HEK293 (cell line): ENCODE results near the gene CERS3.

Experiments used
- CTCF ChIP-seq: fragments of 450-650 bp; formaldehyde crosslinking; IDR thresholded peaks from 2 replicates; pipeline ENCODE4 v1.5.1; 2016; ENCODE audit warnings: missing biosample characterization, missing genetic modification characterization
- PRDM4 ChIP-seq: fragments of 450-650 bp; formaldehyde crosslinking; IDR thresholded peaks from 2 replicates; pipeline ENCODE4 v1.5.1; 2017; ENCODE audit warnings: missing biosample characterization, missing genetic modification characterization
- TCF7L2 ChIP-seq: IDR thresholded peaks from 2 replicates; pipeline ENCODE4 v1.6.1; 2011; ENCODE audit warnings: low read depth, mild to moderate bottlenecking, inconsistent platforms, low read length, moderate library complexity, borderline replicate concordance
- YY1 ChIP-seq: fragments of 450-650 bp; formaldehyde crosslinking; IDR thresholded peaks from 2 replicates; pipeline ENCODE4 v1.5.1; 2018; ENCODE audit warnings: missing biosample characterization, missing genetic modification characterization
- ZBTB8A ChIP-seq: fragments of 450-650 bp; formaldehyde crosslinking; IDR thresholded peaks from 2 replicates; pipeline ENCODE4 v1.5.1; 2016; ENCODE audit warnings: missing biosample characterization, missing genetic modification characterization
- ZNF354C ChIP-seq: fragments of 450-650 bp; formaldehyde crosslinking; IDR thresholded peaks from 2 replicates; pipeline ENCODE4 v1.5.1; 2016; ENCODE audit warnings: missing biosample characterization, missing genetic modification characterization, low read depth, borderline replicate concordance
- ZNF561 ChIP-seq: fragments of 450-650 bp; IDR thresholded peaks from 2 replicates; pipeline ENCODE4 v1.5.1; 2018; ENCODE audit warnings: missing biosample characterization, missing genetic modification characterization, borderline replicate concordance
- ZNF707 ChIP-seq: fragments of 450-650 bp; formaldehyde crosslinking; IDR thresholded peaks from 2 replicates; pipeline ENCODE4 v1.5.1; 2016; ENCODE audit warnings: missing biosample characterization, missing genetic modification characterization
- ZSCAN5A ChIP-seq: fragments of 450-650 bp; formaldehyde crosslinking; IDR thresholded peaks from 2 replicates; pipeline ENCODE4 v1.5.1; 2016; ENCODE audit warnings: missing biosample characterization, missing genetic modification characterization

GRCh38 chr15:100558771-100559254 lies 30.1 kb upstream of the CERS3 start:
- TF ChIP-seq CTCF (no peak), PRDM4 (tag by site-specific recombination) (no peak), ZSCAN5A (no peak), ZBTB8A (tag by site-specific recombination) (no peak), YY1 (tag by site-specific recombination) (no peak), TCF7L2 (no peak), ZNF354C (no peak), ZNF707 (tag by site-specific recombination) (no peak), ZNF561 (tag by site-specific recombination) (no peak)
